ENCODE results near the gene HERC2. TPM values are rescaled to one million over a fixed set of nuclear protein-coding genes. Genes with fewer than 3 reads are reported as not detected.

HERC2 gene
- total and polyA plus RNA-seq, 8 donors, result 7.9 to 437 (median 72.7) TPM

DNA sequence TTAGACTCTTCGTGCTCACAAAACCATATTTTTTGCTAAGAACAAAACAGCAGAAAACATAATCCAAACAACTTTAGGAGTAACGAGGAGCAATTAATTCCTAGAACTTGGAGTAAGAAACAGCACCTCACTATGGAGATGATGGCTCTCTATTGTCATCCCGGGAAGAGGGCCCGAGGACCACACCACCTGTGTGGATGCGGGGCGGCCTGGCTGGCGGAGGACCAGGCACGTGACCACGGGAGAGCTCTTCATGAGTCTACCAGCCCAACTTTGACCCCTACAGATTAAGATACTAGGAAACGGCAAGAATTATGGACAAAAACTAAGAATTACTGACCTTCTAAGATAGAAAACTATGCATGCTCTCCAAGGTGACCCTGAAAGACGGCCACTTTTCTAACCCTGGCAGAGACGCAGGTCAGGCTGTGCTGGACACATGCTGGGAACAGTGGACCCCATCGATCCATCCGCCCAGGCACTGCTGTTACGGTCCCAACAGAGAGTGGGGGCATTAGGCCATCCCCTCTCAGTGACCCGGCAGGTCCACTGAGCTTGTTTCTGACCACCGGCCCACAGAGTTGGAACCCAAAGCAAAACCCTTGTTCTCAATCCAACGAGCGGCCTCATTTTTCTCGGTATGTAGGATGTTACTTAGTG is 209.7 kb downstream of the HERC2 start:
- WGBS, 5 donors, result 95 to 98% (median 97%) methylated on average over 20 of the region's 20 CpGs
- Histone ChIP-seq H3K4me1 (peaks cover 1 to 8% (median 6%) of the 10 kb centered on the region in 4 donors), H3K27me3 (peaks cover 0 to 8% (median 6%) of the 10 kb centered on the region in 3 donors), H3K27ac (no peak overlapping the region), H3K9me3 (no peaks in the 10 kb centered on the region), H3K36me3 (peaks cover 47 to 68% (median 63%) of the 10 kb centered on the region in 4 donors), H3K4me3 (no peak overlapping the region)
- TF ChIP-seq POLR2AphosphoS5 (IDR thresholded peaks at IDR 0.05), result no peak
- no peak for TF ChIP-seq POLR2A (IDR thresholded peaks at IDR 0.05)
- DNase-seq, result no peak
- intact Hi-C loops (cut with DNase I; ENCODE audit: low total_unique reads), result no loop called here

DNA sequence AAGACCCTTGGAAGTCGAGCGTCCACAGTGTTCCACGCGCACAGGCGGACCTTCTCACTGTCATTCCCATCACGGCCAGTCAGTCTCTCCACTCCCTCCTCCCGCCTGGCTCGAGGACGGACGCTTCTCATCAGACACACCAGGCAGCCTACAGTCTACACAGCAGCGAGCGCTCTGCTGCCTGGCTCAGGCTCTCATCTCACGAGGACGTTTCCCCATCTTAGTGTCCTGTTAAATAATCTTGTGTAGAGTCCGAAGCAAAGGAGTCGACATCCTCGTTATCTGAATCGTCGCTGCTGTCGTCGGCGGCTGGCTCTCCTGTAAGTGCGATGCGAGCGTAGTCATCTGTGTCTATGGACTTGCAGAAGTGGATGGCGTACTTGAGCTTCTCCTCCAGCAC is 210.4 kb downstream of the HERC2 start:
- H3K27ac ChIP-seq, result no peak overlapping the region
- TF ChIP-seq EP300 (IDR thresholded peaks at IDR 0.05) (no peak), POLR2AphosphoS5 (IDR thresholded peaks at IDR 0.05) (no peak), POLR2A (IDR thresholded peaks at IDR 0.05) (no peak)
- TF ChIP-seq, protein P1, sequence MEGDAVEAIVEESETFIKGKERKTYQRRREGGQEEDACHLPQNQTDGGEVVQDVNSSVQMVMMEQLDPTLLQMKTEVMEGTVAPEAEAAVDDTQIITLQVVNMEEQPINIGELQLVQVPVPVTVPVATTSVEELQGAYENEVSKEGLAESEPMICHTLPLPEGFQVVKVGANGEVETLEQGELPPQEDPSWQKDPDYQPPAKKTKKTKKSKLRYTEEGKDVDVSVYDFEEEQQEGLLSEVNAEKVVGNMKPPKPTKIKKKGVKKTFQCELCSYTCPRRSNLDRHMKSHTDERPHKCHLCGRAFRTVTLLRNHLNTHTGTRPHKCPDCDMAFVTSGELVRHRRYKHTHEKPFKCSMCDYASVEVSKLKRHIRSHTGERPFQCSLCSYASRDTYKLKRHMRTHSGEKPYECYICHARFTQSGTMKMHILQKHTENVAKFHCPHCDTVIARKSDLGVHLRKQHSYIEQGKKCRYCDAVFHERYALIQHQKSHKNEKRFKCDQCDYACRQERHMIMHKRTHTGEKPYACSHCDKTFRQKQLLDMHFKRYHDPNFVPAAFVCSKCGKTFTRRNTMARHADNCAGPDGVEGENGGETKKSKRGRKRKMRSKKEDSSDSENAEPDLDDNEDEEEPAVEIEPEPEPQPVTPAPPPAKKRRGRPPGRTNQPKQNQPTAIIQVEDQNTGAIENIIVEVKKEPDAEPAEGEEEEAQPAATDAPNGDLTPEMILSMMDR (IDR thresholded peaks at IDR 0.05), result no peak
- DNase-seq, result no peak
- H3K4me1 ChIP-seq, result peaks cover 8 to 15% (median 13%) of the 10 kb centered on the region in 4 donors
- no peaks in the 10 kb centered on the region for H3K9me3 ChIP-seq
- WGBS, 5 donors, result 91 to 94% (median 92%) methylated on average over 26 of the region's 26 CpGs
- H3K27me3 ChIP-seq, result peaks cover 0 to 15% (median 13%) of the 10 kb centered on the region in 3 donors
- no peak overlapping the region for H3K4me3 ChIP-seq
- intact Hi-C loops (cut with DNase I; ENCODE audit: low total_unique reads), result no loop called here
- H3K36me3 ChIP-seq, result peaks cover 47 to 61% (median 56%) of the 10 kb centered on the region in 4 donors

DNA sequence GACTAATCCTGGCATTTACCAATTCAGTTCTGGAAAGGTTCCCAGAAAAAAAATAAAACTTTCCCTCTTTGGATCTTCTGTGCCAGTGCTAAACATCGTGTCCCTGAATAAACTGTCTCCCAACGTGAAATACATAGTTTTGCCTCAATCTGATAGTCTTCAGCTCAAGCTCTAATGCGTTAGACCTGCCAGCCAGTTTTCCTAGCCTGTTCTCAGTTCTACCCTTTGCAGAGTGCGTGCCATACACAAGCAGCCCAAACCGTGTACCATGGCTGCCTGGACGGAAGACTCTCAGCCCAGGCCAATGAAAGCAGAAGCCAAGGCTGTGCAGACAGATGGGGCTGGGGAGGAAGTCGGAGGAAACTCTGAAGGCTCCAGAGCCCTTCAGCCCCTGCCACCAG is 211.5 kb downstream of the HERC2 start:
- 66 to 75% (median 73%) methylated on average over 7 of the region's 7 CpGs for WGBS, 5 donors
- Histone ChIP-seq H3K36me3 (peaks cover 42 to 50% (median 46%) of the 10 kb centered on the region in 4 donors), H3K4me3 (no peak overlapping the region), H3K9me3 (no peaks in the 10 kb centered on the region), H3K27me3 (peaks cover 0 to 26% (median 18%) of the 10 kb centered on the region in 3 donors), H3K4me1 (peaks cover 13 to 19% (median 17%) of the 10 kb centered on the region in 4 donors), H3K27ac (no peak overlapping the region)
- TF ChIP-seq POLR2AphosphoS5 (IDR thresholded peaks at IDR 0.05) (no peak), EP300 (IDR thresholded peaks at IDR 0.05) (no peak), POLR2A (IDR thresholded peaks at IDR 0.05) (no peak)
- TF ChIP-seq, protein P1 (IDR thresholded peaks at IDR 0.05), result no peak
- intact Hi-C loops (cut with DNase I; ENCODE audit: low total_unique reads), result no loop called here
- DNase-seq, result no peak

DNA sequence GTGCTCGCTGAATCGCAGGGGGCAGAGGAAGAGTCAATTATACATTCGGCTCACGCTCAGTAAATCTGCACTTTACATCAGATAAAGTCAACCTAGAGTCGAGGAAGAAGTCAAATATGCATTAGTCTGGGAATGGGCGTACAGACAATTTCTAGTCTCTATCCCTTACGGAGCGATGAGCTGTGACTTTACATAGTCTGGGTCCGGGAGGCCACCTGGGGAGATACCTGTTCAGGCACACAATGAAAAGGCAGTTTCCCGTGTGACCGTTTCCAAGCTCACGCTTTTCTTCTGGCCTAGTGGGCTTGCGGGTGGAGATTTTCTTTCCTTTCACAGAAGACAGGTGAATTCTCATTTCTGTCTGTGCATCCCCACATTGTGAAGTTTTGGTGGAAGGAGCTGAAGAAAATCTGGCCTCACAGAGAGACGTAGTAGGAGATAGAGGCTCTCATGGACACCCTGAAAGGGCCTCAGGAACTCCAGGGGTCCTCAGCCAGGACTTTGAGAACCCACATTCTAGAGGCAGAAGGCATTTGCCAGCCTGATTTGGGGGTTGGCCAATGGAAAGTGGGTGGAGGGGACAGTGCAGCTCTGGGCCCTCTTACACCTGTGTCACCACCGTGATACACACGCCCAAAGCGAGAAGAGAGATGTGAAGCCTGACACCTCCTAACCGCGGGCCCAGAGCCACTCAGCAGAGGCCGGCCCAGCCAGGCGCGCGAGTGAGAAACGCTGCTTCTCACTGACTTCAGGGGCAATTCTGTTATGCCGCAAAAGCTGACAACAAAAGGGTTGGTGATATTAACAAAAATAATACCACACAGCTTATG is 212.1 kb downstream of the HERC2 start:
- intact Hi-C loops (cut with DNase I; ENCODE audit: low total_unique reads), result no loop called here
- DNase-seq, result no peak
- Histone ChIP-seq H3K9me3 (no peaks in the 10 kb centered on the region), H3K27ac (no peak overlapping the region), H3K36me3 (peaks cover 36 to 44% (median 39%) of the 10 kb centered on the region in 4 donors), H3K27me3 (peaks cover 0 to 32% (median 18%) of the 10 kb centered on the region in 3 donors), H3K4me1 (peaks cover 13 to 19% (median 17%) of the 10 kb centered on the region in 4 donors), H3K4me3 (no peak overlapping the region)
- WGBS, 5 donors, result 78 to 90% (median 89%) methylated on average over 25 of the region's 25 CpGs
- TF ChIP-seq POLR2A (IDR thresholded peaks at IDR 0.05), result no peak
- TF ChIP-seq EP300 (IDR thresholded peaks at IDR 0.05), result no peak
- TF ChIP-seq POLR2AphosphoS5 (IDR thresholded peaks at IDR 0.05), result no peak

DNA sequence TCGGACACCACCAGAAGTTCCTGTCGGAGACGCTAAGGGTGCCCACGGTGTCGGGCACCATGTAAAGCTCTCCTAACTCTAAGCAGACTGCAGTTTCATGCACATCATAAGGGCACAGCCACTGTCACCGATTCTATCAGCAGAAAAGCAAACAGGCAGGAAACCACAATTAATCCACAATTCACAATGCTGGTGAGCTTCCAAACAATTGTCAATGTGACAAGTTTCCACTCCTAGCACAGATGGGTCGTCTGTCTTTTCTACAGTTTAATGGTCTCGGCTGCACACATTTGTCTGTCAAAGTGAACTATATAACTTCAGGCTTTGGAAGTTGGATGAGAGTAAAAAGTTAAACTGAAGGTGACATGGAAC is 214.1 kb downstream of the HERC2 start:
- intact Hi-C loops (cut with DNase I; ENCODE audit: low total_unique reads), result no loop called here
- H3K4me3 ChIP-seq, result peak overlapping the region; percentile 51 to 61 (median 58)
- peaks cover 13 to 19% (median 17%) of the 10 kb centered on the region in 4 donors for H3K4me1 ChIP-seq
- H3K27me3 ChIP-seq, result peaks cover 0 to 48% (median 18%) of the 10 kb centered on the region in 3 donors
- no peak for DNase-seq
- TF ChIP-seq, protein P1 (IDR thresholded peaks at IDR 0.05), result no peak
- TF ChIP-seq EP300 (IDR thresholded peaks at IDR 0.05), result no peak
- no peak for TF ChIP-seq POLR2AphosphoS5 (IDR thresholded peaks at IDR 0.05)
- TF ChIP-seq POLR2A (IDR thresholded peaks at IDR 0.05), result no peak
- H3K36me3 ChIP-seq, result peaks cover 17 to 24% (median 20%) of the 10 kb centered on the region in 4 donors
- no peaks in the 10 kb centered on the region for H3K9me3 ChIP-seq
- WGBS, 5 donors, result 37 to 50% (median 43%) methylated on average over 3 to 8 of the region's 8 CpGs
- H3K27ac ChIP-seq, result no peak overlapping the region

All from stomach (tissue), 9 donors.